Measurements from ENCODE around the gene FAM174B. TPM values are rescaled to one million over a fixed set of nuclear protein-coding genes. Genes with fewer than 3 reads are reported as not detected.

The FAM174B gene
- 1.5 TPM for total RNA-seq

GRCh38 chr15:92655178-92655995 lies at the start of gene FAM174B:
FAM174B (minus strand) TSS chr15:92655775.
- Histone ChIP-seq H3K4me3 (ENCODE audit: low read length) (no peak within 1 kb of the TSS), H3K4me1 (ENCODE audit: insufficient read depth, low read length) (no peaks in the 10 kb centered on the region), H3K9me3 (ENCODE audit: low read depth, low read length) (no peaks in the 10 kb centered on the region), H3K27me3 (ENCODE audit: insufficient read depth, low read length) (peaks cover 43% of the 10 kb centered on the region)

DNA sequence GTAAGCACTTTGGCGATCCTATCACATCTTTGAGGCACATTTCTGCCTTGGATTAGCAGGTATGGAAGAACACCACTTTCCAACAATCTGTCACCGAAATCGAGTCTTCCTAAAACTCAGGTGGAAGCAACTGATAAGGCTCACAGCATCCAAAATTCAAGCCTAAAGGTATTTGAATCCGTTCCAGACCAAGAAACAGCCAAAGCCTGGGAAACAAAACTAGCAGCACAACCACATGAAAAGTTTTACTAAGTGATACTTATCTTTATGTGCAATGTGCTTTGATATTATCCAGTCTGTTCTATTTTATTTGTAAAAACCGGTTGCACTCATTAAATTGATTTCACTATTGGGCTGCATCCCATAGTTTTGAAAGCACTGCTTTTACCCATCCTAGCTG lies 40.5 kb upstream of the FAM174B start:
- Histone ChIP-seq H3K4me3 (ENCODE audit: low read length) (no peak overlapping the region), H3K27me3 (ENCODE audit: insufficient read depth, low read length) (peaks cover 3% of the 10 kb centered on the region), H3K4me1 (ENCODE audit: insufficient read depth, low read length) (no peaks in the 10 kb centered on the region), H3K9me3 (ENCODE audit: low read depth, low read length) (no peaks in the 10 kb centered on the region)

DNA sequence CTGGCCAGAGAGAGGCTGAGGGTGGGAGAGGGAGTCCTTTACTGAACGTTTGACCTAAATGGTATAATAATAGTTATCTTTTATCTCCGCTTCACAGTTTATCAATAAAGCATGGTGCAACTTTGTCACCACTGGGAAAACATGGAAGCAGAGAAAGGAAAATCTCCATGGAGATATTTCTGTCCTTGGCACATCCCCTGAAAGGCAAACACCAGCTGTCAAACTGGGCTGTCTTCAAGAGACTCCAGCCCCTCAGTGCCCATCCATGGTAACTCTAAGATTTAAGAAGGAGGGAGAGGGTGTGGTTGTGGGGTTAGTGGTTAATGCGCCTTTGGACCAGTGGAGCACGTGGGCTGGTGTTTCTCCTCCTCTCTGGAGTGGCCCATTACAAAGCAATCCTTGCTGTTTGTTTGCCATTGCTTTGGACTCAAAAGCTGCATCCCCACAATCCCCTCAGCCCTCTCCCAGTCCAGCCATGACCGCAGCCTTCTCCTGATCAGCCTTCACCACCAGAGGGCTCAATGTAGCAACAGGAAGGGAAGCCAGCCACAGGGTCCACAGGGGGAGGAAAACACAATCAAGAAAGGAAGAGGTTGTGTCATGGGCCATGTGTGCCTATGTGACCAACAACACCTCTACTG lies 38.2 kb upstream of the FAM174B start:
- Histone ChIP-seq H3K4me1 (ENCODE audit: insufficient read depth, low read length) (no peaks in the 10 kb centered on the region), H3K9me3 (ENCODE audit: low read depth, low read length) (no peaks in the 10 kb centered on the region), H3K4me3 (ENCODE audit: low read length) (no peak overlapping the region), H3K27me3 (ENCODE audit: insufficient read depth, low read length) (peaks cover 3% of the 10 kb centered on the region)

DNA sequence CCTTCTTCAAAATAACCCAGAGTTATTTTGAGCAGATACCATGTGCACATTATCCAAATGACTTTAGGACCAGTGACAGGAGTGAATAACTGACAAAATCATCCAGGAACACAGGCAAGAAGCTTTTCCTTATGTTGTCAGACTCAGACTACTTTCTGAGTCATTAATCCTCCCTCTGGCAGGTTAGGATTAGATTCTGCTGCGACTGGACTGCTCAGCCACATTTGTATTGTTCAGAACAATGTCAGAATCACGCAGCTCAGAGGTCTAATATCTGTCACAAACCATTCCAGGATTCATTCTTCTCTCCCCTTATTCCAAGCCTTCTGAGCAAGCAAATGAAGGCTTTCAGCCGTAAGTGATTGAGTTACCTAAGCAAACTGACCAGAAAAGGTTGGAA lies 34.8 kb upstream of the FAM174B start:
- Histone ChIP-seq H3K4me1 (ENCODE audit: insufficient read depth, low read length) (no peaks in the 10 kb centered on the region), H3K27me3 (ENCODE audit: insufficient read depth, low read length) (no peaks in the 10 kb centered on the region), H3K4me3 (ENCODE audit: low read length) (no peak overlapping the region), H3K9me3 (ENCODE audit: low read depth, low read length) (no peaks in the 10 kb centered on the region)

DNA sequence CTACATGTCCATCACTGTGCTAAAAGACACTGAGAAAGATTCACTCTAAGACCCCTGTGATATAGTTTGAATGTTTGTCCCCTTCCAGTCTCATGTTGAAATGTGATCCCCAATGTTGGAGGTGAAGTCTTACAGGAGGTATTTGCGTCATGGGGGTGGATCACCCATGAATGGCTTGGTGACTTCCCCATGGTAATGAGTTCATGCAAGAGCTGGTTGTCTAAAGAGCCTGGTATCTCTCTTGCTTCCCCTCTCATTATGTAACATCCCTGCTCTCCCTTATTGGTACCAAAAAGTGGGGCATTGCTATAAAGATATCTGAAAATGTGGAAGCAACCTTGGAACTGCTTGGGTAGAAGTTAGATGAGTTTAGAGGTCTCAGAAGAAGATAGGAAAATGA lies 32.2 kb upstream of the FAM174B start:
- Histone ChIP-seq H3K4me3 (ENCODE audit: low read length) (no peak overlapping the region), H3K9me3 (ENCODE audit: low read depth, low read length) (no peaks in the 10 kb centered on the region), H3K4me1 (ENCODE audit: insufficient read depth, low read length) (no peaks in the 10 kb centered on the region)

DNA sequence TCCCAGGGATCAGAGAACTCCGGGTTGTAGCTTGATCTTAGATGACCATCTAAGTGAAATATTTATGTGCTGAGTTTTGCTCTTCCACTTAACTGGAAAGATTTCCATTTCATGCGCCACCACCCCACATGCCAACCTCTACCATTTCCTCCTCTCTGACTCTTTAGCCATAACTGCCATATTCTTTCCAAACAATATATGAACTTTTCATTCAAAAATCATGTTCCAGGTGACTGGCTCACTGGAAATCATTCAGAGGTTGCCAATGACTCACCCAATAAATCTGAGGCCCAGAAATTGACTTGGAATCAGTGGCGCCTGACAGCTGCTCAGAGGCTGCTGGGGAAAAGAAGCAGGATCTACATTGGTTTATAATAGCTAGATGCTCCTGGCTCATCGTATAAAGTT lies 31.6 kb upstream of the FAM174B start:
- no peaks in the 10 kb centered on the region for H3K4me1 ChIP-seq (ENCODE audit: insufficient read depth, low read length)
- H3K27me3 ChIP-seq (ENCODE audit: insufficient read depth, low read length): no peaks in the 10 kb centered on the region
- no peaks in the 10 kb centered on the region for H3K9me3 ChIP-seq (ENCODE audit: low read depth, low read length)
- no peak overlapping the region for H3K4me3 ChIP-seq (ENCODE audit: low read length)

More for the DNA sequence above, 32.2 kb upstream of the FAM174B start:
- H3K27me3 ChIP-seq (ENCODE audit: insufficient read depth, low read length): no peaks in the 10 kb centered on the region

GRCh38 chr15:92683511-92683834 lies 27.9 kb upstream of the FAM174B start:
- no peak overlapping the region for H3K4me3 ChIP-seq (ENCODE audit: low read length)
- no peaks in the 10 kb centered on the region for H3K9me3 ChIP-seq (ENCODE audit: low read depth, low read length)
- no peaks in the 10 kb centered on the region for H3K4me1 ChIP-seq (ENCODE audit: insufficient read depth, low read length)

DNA sequence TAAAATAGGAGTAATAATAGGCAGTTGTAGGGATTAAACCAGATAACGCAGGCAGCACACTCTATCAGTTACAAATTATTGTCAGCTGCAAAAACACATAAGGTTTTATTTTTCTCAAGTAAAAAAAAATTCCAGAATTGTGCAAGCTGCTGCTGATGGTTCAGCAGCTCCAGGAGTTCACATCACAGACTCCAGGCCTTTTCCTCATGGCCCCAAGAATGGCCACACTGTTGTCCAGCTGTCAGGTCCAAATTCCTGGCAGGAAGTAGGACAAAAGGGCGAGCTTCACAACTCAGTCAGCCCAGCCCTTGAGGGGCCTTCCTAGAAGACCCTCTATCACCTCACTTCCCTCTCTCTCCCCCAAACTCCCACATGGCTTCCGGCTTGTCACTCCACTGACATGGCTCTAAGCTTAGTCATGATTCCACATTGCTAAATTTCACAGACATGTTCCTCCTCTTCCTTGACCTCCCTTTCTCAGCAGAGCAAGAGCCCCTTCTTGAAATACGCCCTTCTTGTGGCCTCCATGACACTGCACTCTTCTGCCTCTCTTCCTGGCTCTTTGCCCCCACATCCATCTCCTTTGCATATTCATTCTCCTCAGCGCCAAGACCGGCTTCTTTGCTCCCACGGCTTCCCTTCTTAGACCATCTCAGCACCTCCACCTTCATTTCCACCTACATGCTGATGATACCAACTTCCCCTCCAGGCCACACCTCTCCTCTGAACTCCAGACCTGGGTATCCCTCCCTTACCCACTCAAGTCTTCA lies 27.4 kb upstream of the FAM174B start:
- Histone ChIP-seq H3K4me1 (ENCODE audit: insufficient read depth, low read length) (no peaks in the 10 kb centered on the region), H3K9me3 (ENCODE audit: low read depth, low read length) (no peaks in the 10 kb centered on the region), H3K4me3 (ENCODE audit: low read length) (no peak overlapping the region), H3K27me3 (ENCODE audit: insufficient read depth, low read length) (peaks cover 4% of the 10 kb centered on the region)

More at GRCh38 chr15:92683511-92683834, 27.9 kb upstream of the FAM174B start:
- no peaks in the 10 kb centered on the region for H3K27me3 ChIP-seq (ENCODE audit: insufficient read depth, low read length)

DNA sequence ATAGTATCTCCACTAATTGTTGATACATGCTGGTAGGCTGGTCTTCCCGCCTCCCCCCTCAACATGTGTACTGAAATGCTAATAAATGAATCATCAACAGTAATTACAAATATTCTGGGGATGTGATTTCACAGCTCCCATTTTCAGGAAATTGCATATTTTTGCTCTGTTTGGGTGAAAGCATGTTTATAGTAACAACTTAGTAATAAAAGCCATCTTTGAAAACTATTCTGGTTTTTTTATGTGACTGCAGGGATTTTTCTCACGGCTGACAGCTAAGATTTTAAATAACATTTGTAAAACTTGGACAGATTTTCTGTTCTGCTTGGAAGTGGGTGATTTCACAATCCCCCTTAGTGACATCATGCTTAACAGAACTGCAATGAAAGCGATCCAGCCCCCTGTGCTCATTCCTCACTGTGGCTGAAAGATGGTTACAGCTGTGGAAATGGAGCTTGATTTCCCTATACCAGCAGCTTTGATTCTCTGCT lies 25.6 kb upstream of the FAM174B start:
- H3K9me3 ChIP-seq (ENCODE audit: low read depth, low read length): no peaks in the 10 kb centered on the region
- H3K27me3 ChIP-seq (ENCODE audit: insufficient read depth, low read length): peaks cover 4% of the 10 kb centered on the region
- no peaks in the 10 kb centered on the region for H3K4me1 ChIP-seq (ENCODE audit: insufficient read depth, low read length)
- no peak overlapping the region for H3K4me3 ChIP-seq (ENCODE audit: low read length)

DNA sequence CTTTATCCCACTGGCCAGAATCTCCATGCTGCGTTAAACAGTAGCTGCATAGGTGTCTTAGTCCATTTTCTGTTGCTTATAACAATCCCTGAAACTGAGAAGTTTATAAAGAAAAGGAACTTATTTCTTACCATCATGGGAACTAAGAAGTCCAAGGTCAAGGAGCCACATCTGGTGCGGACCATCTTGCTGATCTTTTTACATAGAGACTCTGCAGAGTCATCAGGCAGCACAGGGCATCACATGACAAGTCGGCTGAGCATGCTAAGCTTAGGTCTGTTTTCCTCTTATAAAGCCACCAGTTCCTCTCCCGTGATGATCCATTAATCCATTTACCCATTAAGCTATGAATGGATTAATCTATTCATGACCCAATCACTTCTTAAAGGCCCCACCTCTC lies 22.4 kb upstream of the FAM174B start:
- Histone ChIP-seq H3K4me1 (ENCODE audit: insufficient read depth, low read length) (no peaks in the 10 kb centered on the region), H3K27me3 (ENCODE audit: insufficient read depth, low read length) (peaks cover 4% of the 10 kb centered on the region), H3K4me3 (ENCODE audit: low read length) (no peak overlapping the region), H3K9me3 (ENCODE audit: low read depth, low read length) (no peaks in the 10 kb centered on the region)

DNA sequence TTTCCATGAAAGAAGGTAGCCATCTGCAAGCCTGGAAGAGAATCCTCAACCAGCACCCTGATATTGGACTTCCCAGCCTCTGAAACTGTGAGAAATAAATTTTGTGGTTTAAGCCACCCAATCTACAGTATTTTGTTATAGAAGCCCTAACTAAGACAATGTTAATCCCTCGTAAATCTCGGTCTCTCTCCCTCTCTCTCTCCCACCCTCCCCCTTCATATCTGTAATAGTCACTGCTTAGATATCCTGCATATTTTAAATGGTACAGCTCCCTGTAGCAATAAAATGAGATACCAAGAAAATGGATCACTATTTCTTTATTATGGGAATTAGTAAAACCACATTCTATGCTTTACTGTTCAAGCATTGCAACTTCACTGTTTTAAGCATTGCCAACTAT lies 21.0 kb upstream of the FAM174B start:
- Histone ChIP-seq H3K4me1 (ENCODE audit: insufficient read depth, low read length) (no peaks in the 10 kb centered on the region), H3K9me3 (ENCODE audit: low read depth, low read length) (no peaks in the 10 kb centered on the region), H3K27me3 (ENCODE audit: insufficient read depth, low read length) (peaks cover 4% of the 10 kb centered on the region), H3K4me3 (ENCODE audit: low read length) (no peak overlapping the region)

DNA sequence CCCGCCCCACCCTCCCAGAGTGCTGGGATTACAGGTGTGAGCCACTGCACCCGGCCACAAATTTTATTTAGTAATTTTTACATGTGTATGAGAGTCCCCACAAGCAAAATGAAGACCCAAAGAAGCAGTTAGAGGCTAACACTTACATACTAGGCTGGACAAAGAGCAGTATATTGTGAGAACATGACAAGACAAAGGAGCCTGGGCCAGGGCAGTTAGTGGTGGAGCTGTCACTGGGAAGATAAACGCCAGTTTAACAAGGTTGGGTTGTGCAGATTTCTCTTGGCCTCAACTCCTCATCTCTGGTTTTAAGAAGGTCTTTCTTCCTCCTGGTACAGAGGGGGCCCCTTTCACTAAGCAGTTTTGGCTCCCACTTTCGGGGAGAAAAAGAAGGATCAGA lies 19.9 kb upstream of the FAM174B start:
- peaks cover 4% of the 10 kb centered on the region for H3K27me3 ChIP-seq (ENCODE audit: insufficient read depth, low read length)

DNA sequence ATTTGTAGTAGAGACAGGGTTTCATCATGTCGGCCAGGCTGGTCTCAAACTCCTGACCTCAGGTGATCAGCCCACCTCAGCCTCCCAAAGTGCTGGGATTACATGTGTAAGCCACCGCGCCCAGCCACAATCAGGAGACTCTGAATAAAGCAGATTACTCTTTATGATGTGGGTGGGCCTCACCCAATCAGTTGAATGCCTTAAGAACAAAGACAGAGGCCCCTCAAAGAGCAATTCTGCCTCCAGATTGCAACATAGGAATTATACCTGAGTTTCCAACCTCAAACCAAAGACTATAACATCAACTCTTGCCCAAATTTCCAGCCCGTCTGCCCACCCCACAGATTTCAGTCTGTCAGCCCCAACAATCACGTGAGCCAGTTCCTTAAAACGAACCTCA lies 18.8 kb upstream of the FAM174B start:
- no peak overlapping the region for H3K4me3 ChIP-seq (ENCODE audit: low read length)
- peaks cover 4% of the 10 kb centered on the region for H3K27me3 ChIP-seq (ENCODE audit: insufficient read depth, low read length)
- no peaks in the 10 kb centered on the region for H3K9me3 ChIP-seq (ENCODE audit: low read depth, low read length)
- no peaks in the 10 kb centered on the region for H3K4me1 ChIP-seq (ENCODE audit: insufficient read depth, low read length)

More for the DNA sequence above, 19.9 kb upstream of the FAM174B start:
- H3K4me1 ChIP-seq (ENCODE audit: insufficient read depth, low read length): no peaks in the 10 kb centered on the region
- no peak overlapping the region for H3K4me3 ChIP-seq (ENCODE audit: low read length)
- H3K9me3 ChIP-seq (ENCODE audit: low read depth, low read length): no peaks in the 10 kb centered on the region

- no peak overlapping the region for H3K4me3 ChIP-seq (ENCODE audit: low read length)
- H3K27me3 ChIP-seq (ENCODE audit: insufficient read depth, low read length): no peaks in the 10 kb centered on the region
- no peaks in the 10 kb centered on the region for H3K4me1 ChIP-seq (ENCODE audit: insufficient read depth, low read length)
- H3K9me3 ChIP-seq (ENCODE audit: low read depth, low read length): no peaks in the 10 kb centered on the region
Observed at GRCh38 chr15:92672102-92672501, 16.5 kb upstream of the FAM174B start.

- Histone ChIP-seq H3K9me3 (ENCODE audit: low read depth, low read length) (no peaks in the 10 kb centered on the region), H3K4me1 (ENCODE audit: insufficient read depth, low read length) (no peaks in the 10 kb centered on the region), H3K27me3 (ENCODE audit: insufficient read depth, low read length) (no peaks in the 10 kb centered on the region), H3K4me3 (ENCODE audit: low read length) (no peak overlapping the region)
Observed at GRCh38 chr15:92671406-92671805, 15.8 kb upstream of the FAM174B start.

Data from mononuclear cell (primary cell).